Right atrium auricular region (tissue), 2 donors: ENCODE measurements around the gene GCKR. TPM values are rescaled to one million over a fixed set of nuclear protein-coding genes. Genes with fewer than 3 reads are reported as not detected.

Experiments
- DNase-seq: peaks from one replicate; pipeline ENCODE4 v3.0.0-alpha.2; 2019; ENCODE audit warnings: low spot score
- H3K27ac ChIP-seq, 2 donors: fragments of 200-600 bp; sonication (generic); 1 replicate in 1 of 2; 2 replicates in 1 of 2; pipeline ENCODE4 v1.5.1; 2016 to 2019
- H3K27me3 ChIP-seq, 2 donors: fragments of 200-600 bp; sonication (generic); one replicate each; pipeline versions ENCODE4 v1.5.1 to v1.6.0; 2017 to 2019
- H3K36me3 ChIP-seq: fragments of 200-600 bp; sonication (generic); one replicate; pipeline ENCODE4 v1.5.1; 2016
- H3K4me1 ChIP-seq, 2 donors: fragments of 200-600 bp; sonication (generic); one replicate each; pipeline versions ENCODE4 v1.5.1 to v1.6.0; 2017 to 2019
- H3K4me3 ChIP-seq, 2 donors: fragments of 200-600 bp; sonication (generic); 1 replicate in 1 of 2; 2 replicates in 1 of 2; pipeline ENCODE4 v1.5.1; 2017 to 2019; ENCODE audit warnings: mild to moderate bottlenecking in 1 of 2, moderate library complexity in 1 of 2
- H3K9me3 ChIP-seq, 2 donors: fragments of 200-600 bp; sonication (generic); one replicate each; pipeline ENCODE4 v1.5.1; 2019
- CTCF ChIP-seq, 2 donors: fragments of 200-600 bp; sonication (generic); IDR thresholded peaks; one replicate each; pipeline ENCODE4 v1.5.1; 2019; ENCODE audit warnings: antibody characterized with exemption in 2 of 2
- total RNA-seq, 2 donors: library from RNA; depleted of rRNA; stranded (reverse); fragments of >200 nt; gene quantifications; one replicate each; pipeline ENCODE4 v1.1.0, GENCODE V29; 2016

Gene GCKR
- total RNA-seq, 2 donors from 2014 or later, result 1.9 TPM; not detected in 1

- TF ChIP-seq CTCF (IDR thresholded peaks at IDR 0.05), result no peak
- no peaks in the 10 kb centered on the region for H3K27me3 ChIP-seq
- no peaks in the 10 kb centered on the region for H3K9me3 ChIP-seq
- peaks cover 16% of the 10 kb centered on the region for H3K36me3 ChIP-seq
- no peak overlapping the region for H3K4me3 ChIP-seq
- DNase-seq, result no peak
- H3K4me1 ChIP-seq, result no peaks in the 10 kb centered on the region
- H3K27ac ChIP-seq, result no peak overlapping the region
Measured at GRCh38 chr2:27464443-27464842, 32.2 kb upstream of the GCKR start.

- no peak for TF ChIP-seq CTCF (IDR thresholded peaks at IDR 0.05)
- no peak for DNase-seq
- H3K27me3 ChIP-seq, result no peaks in the 10 kb centered on the region
- H3K4me1 ChIP-seq, result no peaks in the 10 kb centered on the region
- no peak overlapping the region for H3K4me3 ChIP-seq
- H3K9me3 ChIP-seq, result no peaks in the 10 kb centered on the region
- H3K27ac ChIP-seq, result no peak overlapping the region
- H3K36me3 ChIP-seq, result peaks cover 45% of the 10 kb centered on the region
Measured at GRCh38 chr2:27471961-27472360, 24.7 kb upstream of the GCKR start.

GRCh38 chr2:27485496-27485895, 11.1 kb upstream of the GCKR start:
- TF ChIP-seq CTCF (IDR thresholded peaks at IDR 0.05), result no peak
- peaks cover 36% of the 10 kb centered on the region for H3K36me3 ChIP-seq
- H3K4me3 ChIP-seq, result no peak overlapping the region
- no peaks in the 10 kb centered on the region for H3K27me3 ChIP-seq
- peaks cover 0 to 16% of the 10 kb centered on the region in 2 donors for H3K4me1 ChIP-seq
- no peaks in the 10 kb centered on the region for H3K9me3 ChIP-seq
- no peak for DNase-seq
- H3K27ac ChIP-seq, result no peak overlapping the region

GRCh38 chr2:27489118-27489497, 7.5 kb upstream of the GCKR start:
- no peak for DNase-seq
- Histone ChIP-seq H3K4me3 (peak overlapping the region; percentile 57 to 62), H3K27me3 (no peaks in the 10 kb centered on the region), H3K36me3 (peaks cover 6% of the 10 kb centered on the region), H3K4me1 (peaks cover 0 to 16% of the 10 kb centered on the region in 2 donors), H3K27ac (peak overlapping the region; percentile 72 to 80), H3K9me3 (no peaks in the 10 kb centered on the region)
- TF ChIP-seq CTCF (IDR thresholded peaks at IDR 0.05), result no peak

GRCh38 chr2:27489498-27490397, 6.9 kb upstream of the GCKR start, which contains the start of gene IFT172:
IFT172 (minus strand) TSS chr2:27489743; CDS start chr2:27489653, 90 bp downstream.
- Histone ChIP-seq H3K4me3 (peak within 1 kb of the TSS; percentile 57 to 62), H3K27ac (peak within 1 kb of the TSS; percentile 72 to 80), H3K9me3 (no peaks in the 10 kb centered on the region), H3K36me3 (no peaks in the 10 kb centered on the region), H3K4me1 (peaks cover 0 to 23% of the 10 kb centered on the region in 2 donors), H3K27me3 (no peaks in the 10 kb centered on the region)
- TF ChIP-seq CTCF (IDR thresholded peaks at IDR 0.05), result no peak
- DNase-seq, result peak; percentile 100
